ENCODE results near the gene SDC3.

Gene SDC3

GRCh38 chr1:30888391-30888790, 20.2 kb downstream of the SDC3 start:
- DNase-seq, result no peak

DNA sequence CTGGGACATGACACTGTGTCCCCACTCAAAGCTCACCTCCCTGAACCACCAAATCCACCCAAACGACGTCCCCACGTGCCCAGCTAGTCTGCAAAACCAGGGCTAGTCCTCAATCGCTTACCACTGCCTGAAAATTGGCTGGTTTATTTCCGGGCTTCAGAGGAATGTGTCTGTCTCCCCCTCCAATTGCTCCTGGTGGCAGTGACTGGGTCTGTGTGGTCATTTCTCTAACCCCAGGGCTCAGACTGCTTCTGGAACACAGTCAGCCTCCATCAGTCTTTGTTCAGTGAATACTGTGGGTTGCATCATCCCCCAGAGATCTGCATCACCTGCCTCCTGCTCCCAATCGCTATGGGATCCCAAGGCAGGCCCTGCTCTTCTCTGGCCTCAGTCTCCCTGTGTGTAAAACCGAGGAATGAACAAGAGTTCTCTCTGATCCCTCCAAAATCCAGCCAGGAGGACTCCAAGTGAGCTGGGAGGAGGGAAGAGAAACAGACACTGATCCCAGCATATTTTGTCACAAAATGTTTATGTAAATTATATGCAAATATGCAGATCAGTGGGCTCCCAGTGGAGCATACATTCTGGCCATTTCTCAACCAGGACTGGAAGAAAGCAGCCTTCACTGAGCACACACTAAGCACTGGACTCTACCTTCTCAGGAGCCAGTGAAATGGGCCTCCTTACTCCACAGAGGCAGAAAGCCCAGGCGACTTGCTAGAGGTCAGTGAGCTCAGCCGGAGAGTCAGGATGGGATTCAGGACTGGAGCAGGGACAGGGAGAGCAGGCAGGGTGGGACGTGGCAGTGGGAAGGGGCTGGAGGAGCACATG, 20.9 kb downstream of the SDC3 start:
- no peak for DNase-seq

- DNase-seq, result no peak
These were observed 21.7 kb downstream of the SDC3 start for GRCh38 chr1:30886710-30887428.

DNA sequence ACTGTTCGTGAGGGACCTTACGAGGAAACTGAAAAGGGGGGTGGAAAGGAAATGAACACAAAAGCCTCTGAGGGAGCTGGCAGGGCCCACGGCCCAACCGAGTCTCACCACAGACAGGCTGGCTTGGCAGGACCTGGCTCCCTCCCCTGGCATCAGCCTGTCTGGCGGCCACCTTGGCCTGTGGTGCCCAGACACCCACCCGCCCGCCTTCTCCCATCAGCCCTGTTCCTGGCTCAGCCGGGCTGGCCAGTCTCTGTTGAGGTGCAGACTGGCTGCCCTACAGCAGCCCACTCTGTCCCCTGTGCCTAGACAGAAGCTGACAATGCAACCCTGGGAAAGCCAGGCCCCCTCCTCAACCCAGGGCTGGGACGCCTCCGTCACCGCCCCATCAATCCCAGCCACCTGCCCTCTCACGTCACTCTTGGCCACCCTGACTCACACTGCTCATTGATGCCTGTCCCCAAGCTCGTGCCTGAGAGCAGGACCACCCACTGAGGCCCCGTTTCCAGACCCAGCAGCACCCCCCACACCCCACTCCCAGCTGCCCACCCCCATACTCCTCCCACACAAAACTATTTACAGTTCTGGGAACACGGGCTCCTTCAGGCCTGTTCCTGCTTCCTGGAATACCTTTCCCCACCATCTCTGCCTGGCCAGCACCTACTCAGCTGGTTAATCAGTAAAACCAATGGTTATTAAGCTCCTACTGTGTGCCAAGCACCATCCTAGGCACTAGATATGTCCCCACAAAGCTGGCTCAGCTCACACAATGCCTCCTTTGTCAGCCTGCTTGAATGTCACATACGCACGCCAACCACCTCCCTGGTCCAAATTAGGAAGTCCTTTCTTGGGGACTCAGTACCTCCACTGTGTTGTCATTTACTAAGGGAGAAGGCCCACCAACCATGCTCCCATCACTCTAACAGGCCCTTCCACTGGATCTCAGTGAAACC, 22.7 kb downstream of the SDC3 start:
- DNase-seq, result no peak

- DNase-seq, result no peak
These were observed 23.8 kb downstream of the SDC3 start for GRCh38 chr1:30884723-30885122.

DNA sequence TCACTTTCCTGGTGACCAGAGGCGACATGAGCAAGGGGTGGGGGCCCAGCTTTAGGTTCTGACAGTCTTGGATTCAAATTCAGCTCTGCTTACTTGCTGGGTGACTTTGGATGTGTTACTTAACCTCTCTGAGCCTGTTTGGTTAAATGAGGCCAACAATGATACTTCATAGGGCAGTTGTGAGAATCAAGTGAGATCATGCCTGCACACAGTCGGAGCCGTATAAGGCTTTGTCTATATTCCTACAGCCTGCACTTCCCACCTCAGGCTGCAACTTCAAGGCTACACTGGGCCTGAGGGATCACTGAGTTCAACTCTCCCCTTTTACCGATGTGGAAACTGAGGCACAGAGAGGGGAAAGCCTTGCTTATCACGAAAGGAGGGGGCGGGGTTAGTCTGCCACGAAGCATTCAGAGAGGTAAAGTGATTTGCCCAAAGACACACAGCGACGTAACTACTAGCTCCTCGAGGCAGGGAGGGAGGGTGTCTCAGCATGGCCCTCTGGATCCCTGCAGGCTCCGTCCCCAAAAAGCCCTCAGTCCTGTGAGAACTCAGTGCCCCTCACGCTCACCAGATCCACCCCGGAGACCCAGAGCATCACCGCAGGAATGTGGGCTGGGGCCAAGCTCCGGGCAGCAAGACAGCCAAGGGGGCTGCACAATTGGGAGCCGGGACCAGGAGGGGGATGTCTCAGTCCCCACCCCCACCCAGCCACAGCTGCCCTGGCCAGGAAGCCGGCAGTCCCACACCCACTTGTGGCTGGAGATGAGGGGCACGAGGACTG, 25.0 kb downstream of the SDC3 start:
- DNase-seq, result no peak

DNA sequence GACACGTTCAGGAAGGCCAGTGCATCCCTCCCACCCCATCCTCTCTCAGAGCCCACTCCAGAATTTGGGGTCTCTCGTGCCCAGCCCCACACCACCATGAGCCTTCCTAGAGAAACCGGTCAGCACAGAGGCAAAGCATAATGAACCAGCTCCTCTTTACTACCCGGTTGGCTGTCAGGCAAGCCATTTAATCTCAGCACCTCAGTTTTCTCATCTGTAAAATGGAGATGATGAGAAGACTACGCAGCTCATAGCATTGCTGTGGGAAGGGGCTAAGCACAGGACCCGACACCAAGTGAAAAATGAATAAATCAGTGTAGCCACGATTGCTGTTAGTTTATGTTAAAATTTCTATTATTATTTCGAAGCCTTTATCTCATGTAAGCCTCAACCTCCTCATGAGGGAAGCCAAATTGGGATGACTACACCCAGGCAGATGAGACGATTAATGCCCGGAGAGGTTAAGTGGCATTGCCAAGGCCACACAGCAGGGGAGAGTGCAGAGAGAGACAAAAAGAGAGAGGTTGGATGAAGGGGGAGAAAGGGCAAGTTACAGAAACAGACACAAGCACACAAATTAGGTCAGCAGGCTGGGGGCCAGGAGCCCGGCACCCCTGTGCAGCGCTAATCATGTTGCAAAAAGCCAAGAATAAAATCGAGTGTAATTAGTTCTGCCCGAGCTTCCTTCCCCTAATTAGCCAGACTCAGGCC, 25.7 kb downstream of the SDC3 start:
- no peak for DNase-seq

- DNase-seq, result no peak
These were observed 27.0 kb downstream of the SDC3 start for GRCh38 chr1:30881319-30882181.

- DNase-seq, result no peak
These were observed 27.8 kb downstream of the SDC3 start for GRCh38 chr1:30880678-30881318.

DNA sequence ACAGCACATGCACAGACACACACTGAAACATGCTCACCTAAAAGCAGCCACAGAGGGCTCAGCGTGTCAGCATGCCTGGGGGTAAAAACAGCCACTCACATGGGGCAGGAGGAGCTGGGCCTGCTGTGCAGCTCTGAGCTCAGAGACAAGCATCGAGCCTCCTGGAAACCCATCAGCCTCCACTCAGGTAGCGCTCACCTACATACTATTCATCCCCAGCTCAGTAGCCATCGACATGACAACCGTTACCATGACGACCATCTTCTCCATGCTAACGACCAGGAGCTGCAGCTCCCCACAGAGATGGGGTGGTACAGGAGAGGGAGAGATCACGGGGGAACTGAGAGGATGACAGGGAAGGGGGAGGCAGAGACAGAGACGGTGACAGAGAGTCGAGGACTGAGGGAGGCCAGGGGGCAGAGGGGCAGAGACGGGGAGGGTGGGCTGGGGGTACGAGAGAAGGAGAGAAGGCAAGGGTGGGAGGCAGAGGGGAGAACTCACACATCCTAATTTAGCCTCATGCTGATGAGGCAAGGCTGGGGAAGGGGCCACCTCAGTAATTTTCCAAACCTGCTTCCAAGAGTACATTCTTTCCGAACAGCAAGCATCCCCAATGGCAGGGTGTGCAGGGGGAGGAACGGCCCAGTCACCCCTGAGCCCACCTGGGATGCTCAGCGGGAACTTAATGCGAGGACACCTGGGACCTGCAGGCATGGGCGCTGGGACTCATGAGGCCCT, 28.4 kb downstream of the SDC3 start:
- DNase-seq, result no peak

DNA sequence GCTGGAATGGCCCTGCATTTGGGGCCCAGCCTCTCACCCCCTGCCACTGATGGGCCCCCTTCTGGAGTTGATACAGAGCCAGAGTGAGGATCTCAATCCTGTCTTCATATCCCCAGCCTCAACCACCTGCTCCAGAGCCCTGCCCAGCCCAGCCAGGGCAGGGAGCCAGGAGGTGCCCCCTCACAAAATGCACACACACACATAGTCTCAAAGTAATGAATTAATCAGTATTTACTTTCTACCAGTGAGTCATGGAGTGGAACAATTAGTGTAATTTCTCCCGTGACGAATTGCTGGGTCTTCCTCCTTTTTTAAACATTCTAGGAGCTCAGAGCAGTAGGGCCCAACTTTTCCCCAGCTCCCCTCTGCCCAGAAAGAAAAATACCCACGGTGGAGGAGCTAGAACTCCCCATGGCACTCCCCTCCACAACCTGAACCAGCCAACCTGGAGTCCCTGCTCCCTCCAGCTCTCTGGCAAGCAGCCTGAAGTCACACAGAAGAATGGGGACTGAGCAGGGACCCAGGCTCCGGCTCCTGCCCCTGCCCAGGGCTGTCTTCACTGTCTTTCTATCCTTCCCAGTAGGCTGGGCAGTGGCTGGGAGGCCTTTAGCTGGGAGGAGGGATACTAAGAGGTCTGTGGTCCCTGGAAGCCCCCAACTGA, 29.3 kb downstream of the SDC3 start:
- no peak for DNase-seq

GRCh38 chr1:30878559-30878958, 30.0 kb downstream of the SDC3 start:
- no peak for DNase-seq

GRCh38 chr1:30878016-30878415, 30.5 kb downstream of the SDC3 start:
- DNase-seq, result no peak

- DNase-seq, result no peak
These were observed 31.2 kb downstream of the SDC3 start for GRCh38 chr1:30877205-30877912.

GRCh38 chr1:30876451-30877204, 31.9 kb downstream of the SDC3 start:
- no peak for DNase-seq

DNA sequence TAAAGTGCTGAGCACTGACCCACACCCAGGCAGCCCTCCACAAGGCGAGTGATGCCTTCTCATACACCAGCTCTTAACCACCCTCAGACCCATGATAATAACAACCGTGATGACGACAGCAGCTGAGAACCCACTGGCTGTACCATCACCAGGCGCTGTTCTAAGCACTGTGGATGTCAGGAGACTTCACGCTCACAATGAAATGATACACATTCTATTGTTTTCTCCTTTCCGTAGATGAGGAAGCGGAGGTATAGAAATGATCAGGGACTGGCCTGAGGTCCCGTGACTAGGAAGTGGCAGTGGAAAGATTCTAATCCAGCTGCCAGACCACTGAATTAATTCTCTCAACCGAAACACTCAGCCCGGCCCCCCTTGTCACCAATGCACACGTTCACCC, 32.6 kb downstream of the SDC3 start:
- DNase-seq, result no peak

DNA sequence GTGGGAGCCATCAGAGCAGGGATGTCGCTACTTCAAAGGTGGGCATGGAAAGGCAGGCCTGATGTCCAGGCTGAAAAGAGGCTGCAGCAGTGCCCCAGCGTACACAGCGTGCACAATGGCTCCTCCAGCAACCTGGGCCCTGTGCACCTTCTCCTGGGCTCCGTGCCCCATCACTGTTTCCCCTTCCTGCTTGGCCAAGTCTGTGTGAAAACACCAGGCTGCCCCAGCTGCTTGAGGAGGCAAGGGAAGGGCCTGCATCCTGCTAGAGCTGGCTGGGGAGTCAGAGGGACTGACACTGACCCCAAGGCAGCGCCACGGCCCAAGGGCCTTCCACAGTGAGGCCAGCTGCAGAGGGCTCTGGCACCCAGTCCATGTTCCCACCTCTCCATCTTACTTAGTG, 33.4 kb downstream of the SDC3 start:
- no peak for DNase-seq

All from activated CD4-positive, CD25-positive, alpha-beta regulatory T cell (primary cell).